NOMO-1 (cell line): ENCODE data around the gene PROZ.

Experiments used
- DNase-seq, 2 experiments: peaks; one replicate each; lab custom pipeline; 2025; ENCODE audit not compliant: unreplicated experiment in 2 of 2; lab: John Stamatoyannopoulos, UW

Gene PROZ

GRCh38 chr13:113196970-113197737 lies 38.7 kb downstream of the PROZ start:
- DNase-seq = no peak

DNA sequence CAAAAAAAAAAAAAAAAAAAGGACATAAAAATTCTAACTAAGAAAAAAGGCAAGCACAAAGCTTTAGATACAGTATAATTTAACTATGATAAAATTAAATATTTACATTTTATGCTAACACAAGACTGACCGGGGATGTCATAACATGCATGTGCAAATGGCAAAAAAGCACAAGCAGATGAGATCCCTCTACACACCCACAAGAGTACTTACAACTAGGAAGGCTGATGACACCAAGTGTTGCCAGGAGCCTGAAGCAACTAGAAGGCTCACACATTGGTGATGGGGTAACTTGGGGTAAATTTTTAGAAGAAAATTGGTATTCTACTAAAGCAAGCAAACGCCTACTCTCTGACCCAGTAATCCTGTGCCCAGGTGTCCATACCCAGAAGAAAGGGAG lies 43.4 kb downstream of the PROZ start:
- DNase-seq = no peak

DNA sequence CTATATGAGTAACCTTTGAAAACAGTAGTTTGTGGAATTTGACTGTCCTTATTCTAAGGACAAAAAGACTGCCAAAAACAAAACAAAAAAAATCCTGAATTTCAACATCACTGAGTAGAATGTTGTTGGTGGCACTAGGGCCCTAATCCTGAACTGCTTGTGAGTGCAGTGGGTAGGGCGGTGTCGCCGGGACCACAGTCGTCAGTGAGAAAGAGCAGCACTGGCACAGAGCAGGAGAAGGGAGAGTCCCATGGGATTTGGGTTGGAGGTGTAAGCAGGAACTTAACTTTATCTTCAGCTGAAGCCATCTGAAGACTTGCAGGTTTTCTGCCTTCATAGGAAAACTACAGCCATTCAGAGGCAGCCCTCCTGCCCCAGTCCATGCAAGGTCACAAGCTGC lies 44.5 kb downstream of the PROZ start:
- DNase-seq = no peak

GRCh38 chr13:113203507-113204377 lies 45.3 kb downstream of the PROZ start:
- no peak for DNase-seq

DNA sequence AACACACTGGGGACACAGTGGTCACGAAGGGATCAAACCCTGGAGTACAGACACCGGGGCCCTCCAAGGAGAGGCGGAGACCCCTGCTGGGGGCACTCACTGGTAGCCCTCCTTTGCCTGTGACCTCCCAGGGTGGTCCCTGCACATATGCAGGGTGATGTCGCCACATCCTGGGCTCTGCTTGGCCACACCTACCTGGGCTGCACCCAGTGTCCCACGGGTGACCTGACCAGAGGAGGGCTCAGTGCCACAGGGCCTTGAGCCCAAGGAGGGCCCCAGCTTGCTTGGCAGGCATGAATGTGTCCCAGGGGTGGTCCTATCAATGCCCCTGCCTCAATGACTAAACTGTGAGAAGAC lies 45.9 kb downstream of the PROZ start:
- no peak for DNase-seq

- DNase-seq = no peak
Measured at GRCh38 chr13:113205428-113205931, 47.0 kb downstream of the PROZ start.

- DNase-seq = no peak
Measured at GRCh38 chr13:113207460-113207859, 49.0 kb downstream of the PROZ start.

DNA sequence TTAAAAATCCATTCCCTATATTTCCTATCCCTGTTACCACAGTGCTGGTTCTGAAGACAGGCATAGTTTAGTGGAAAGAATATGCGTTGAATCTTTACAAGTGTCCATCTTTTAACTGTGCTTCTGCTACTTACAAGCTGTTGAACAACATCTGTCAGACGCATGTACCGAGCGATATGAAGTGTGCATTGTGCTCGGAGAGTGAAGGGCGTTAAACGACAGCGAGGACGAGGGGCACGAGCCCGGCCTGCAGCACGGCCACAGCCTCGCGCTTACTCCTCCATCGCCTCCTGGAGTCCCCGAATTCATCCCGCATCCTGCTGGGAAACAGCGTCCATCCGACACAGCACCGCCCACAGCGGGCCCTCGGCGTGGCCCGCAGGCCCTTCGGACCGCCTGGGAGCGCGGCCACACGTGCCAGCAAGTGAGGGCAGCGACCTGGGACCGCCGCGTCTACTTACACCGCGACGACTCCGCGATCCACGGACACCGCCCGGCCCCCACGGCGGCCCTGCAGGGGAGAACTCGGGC lies 49.5 kb downstream of the PROZ start:
- DNase-seq = peak in 1 of 2 experiments; percentile 28

GRCh38 chr13:113208421-113209335 lies 50.2 kb downstream of the PROZ start, which contains the start of gene PCID2:
TSS of gene PCID2 (minus strand) at chr13:113208669. CDS start at chr13:113208634, 35 bp downstream.
- peak; percentile 72 to 89 for DNase-seq

- peak; percentile 51 to 55 for DNase-seq
Measured at GRCh38 chr13:113209336-113209758, 50.9 kb downstream of the PROZ start, which contains the start of gene CUL4A. TSS of gene CUL4A (plus strand) at chr13:113209613. CDS start at chr13:113209628, 15 bp downstream.

GRCh38 chr13:113209759-113210421 lies 51.4 kb downstream of the PROZ start:
- peak; percentile 24 to 67 for DNase-seq

- DNase-seq = no peak
Measured at GRCh38 chr13:113210833-113211232, 52.4 kb downstream of the PROZ start.

DNA sequence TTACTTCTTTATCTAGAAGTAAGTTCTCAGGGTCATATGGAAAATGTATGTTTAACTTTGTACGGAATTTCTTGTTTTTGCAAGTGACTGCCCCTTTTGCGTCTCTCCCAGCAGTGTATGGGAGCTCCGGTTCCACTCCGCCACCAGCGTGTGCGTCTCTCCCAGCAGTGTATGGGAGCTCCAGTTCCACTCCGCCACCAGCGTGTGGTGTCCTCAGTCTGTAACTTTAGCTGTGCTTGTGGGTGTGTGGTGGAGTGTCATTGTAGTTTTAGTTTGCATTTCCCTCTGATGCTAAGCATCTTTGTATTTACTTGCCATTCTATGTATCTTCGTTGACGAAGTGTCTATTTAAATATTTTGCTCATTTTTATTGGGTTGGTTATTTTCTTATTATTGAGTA lies 53.3 kb downstream of the PROZ start:
- no peak for DNase-seq

- no peak for DNase-seq
Measured at GRCh38 chr13:113216254-113217048, 58.0 kb downstream of the PROZ start.

DNA sequence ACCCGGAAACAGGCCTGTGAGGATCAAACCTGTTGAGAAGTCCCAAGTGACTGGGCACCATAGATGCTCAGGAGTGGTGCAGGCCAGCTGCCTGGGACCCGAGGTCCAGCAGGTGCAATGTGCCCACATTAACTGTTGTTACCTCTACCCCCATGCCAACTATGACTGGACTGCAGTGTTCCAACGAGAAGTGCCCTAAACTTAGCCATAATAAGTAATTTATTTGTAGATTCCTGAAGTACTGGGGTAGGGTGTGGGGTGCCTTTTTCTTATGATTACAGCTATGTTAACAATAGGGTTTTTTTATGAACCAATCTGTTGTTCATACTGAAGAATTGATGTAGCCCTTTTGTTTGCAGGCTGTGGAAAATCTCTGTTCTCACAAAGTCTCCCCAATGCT lies 60.1 kb downstream of the PROZ start:
- no peak for DNase-seq

DNA sequence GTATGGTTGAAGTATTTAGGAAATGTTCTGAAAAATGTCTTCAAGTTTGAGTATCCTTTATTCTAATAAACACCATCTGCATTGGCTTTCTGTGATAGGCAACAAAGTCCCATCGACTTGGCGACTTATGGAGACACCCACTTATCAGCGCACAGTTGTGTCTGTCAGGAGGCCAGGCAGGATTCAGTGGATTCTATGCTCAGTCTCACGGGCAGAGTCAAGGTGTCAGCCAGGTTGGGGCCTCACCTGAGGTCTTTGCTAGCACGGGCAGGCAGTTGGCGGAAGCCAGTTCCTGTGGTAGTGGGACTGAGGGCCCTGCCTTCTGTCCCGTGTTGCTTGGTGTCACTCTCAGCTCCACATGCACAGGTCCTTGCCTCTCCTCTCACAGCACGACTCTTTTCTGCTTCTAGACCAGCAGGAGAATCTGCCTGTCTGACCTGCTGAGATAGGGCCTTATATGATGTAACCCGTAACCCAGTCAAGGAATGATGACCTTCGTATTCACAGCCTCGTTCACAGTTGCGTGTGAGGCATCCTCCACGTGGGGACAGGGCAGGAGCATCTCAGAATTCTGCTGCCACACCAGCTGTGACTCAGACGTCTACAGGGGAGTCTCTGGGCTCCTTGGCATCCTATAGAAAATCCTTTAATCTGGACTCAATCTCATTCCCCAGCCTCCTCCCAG lies 61.0 kb downstream of the PROZ start:
- no peak for DNase-seq

- no peak for DNase-seq
Measured at GRCh38 chr13:113220141-113220598, 61.7 kb downstream of the PROZ start.

- DNase-seq = no peak
Measured at GRCh38 chr13:113220877-113221276, 62.4 kb downstream of the PROZ start.
